Adrenal gland (tissue), 12 donors: ENCODE results near the gene GRIN3B. TPM values are rescaled to one million over a fixed set of nuclear protein-coding genes. Genes with fewer than 3 reads are reported as not detected.

ENCODE experiments used
- DNase-seq, 7 donors: peaks; one replicate each; pipeline ENCODE4 v3.0.0-alpha.2; 2019 to 2020
- H3K27ac ChIP-seq, 5 donors: fragments of 200-600 bp; sonication (generic) in 4 of 5; 1 replicate in 3 of 5; 2 replicates in 2 of 5; pipeline versions ENCODE4 v1.5.1 to v1.8.0; 2016 to 2020; ENCODE audit warnings: mild to moderate bottlenecking in 1 of 5
- H3K27me3 ChIP-seq: fragments of 200-600 bp; 2 replicates; pipeline ENCODE4 v1.8.0; 2021
- H3K36me3 ChIP-seq, 2 donors: fragments of 200-600 bp; replicated peaks in 1 of 2; 1 replicate in 1 of 2; 2 replicates in 1 of 2; pipeline versions ENCODE4 v1.5.1 to v1.8.0; 2018 to 2022
- H3K4me1 ChIP-seq, 2 donors: fragments of 200-600 bp; replicated peaks in 1 of 2; 1 replicate in 1 of 2; 2 replicates in 1 of 2; pipeline versions ENCODE4 v1.5.1 to v1.8.0; 2018 to 2021
- H3K4me3 ChIP-seq, 4 donors: fragments of 200-600 bp; sonication (generic) in 3 of 4; one replicate each; pipeline ENCODE4 v1.5.1; 2016 to 2018
- H3K9me3 ChIP-seq, 3 donors: fragments of 200-600 bp; sonication (generic) in 1 of 3; replicated peaks in 1 of 3; 1 replicate in 2 of 3; 2 replicates in 1 of 3; pipeline versions ENCODE4 v1.5.1 to v1.8.0; 2016 to 2021
- POLR2A ChIP-seq, 2 donors: fragments of 450-650 bp; IDR thresholded peaks; one replicate each; pipeline ENCODE4 v1.6.1; 2017; ENCODE audit warnings: antibody characterized with exemption in 2 of 2, mild to moderate bottlenecking in 2 of 2, moderate library complexity in 1 of 2
- WGBS, 4 donors: extraction: QIAGEN DNeasy Blood & Tissue Kit in 2 of 4; methylation state at CpG; one replicate each; pipeline versions ENCODE4 v1.1.5 to v1.1.7; 2013 to 2017; 5-methylcytosine and 5-hydroxymethylcytosine counted together
- intact Hi-C, 2 donors: fragments of 100-400 bp; cut with DNase I; formaldehyde crosslinking; loops; one replicate each; pipeline versions ENCODE4 v1.14.1 to v1.15.0; 2022 to 2023
- polyA plus RNA-seq, 3 donors: library from polyadenylated mRNA; stranded (reverse); fragments of 200-250 nt in 2 of 3; fragments of 350-450 nt in 1 of 3; fragmentation: Illumina TruSeq in 1 of 3; extraction: RNeasy Lipid Tissue Mini Kit (QIAGEN cat#74804) in 1 of 3; gene quantifications; one replicate each; pipeline ENCODE4 v1.2.3, GENCODE V29; 2013 to 2014
- total RNA-seq, 9 donors: library from RNA; depleted of rRNA in 4 of 9; stranded (reverse); fragments of >200 nt in 4 of 9; fragments of 120-200 nt in 1 of 9; fragmentation: NEBNext Ultra II Directional in 1 of 9; extraction: Animal tissue kit (Norgen Biotek cat#: 25700) in 1 of 9; gene quantifications; one replicate each; pipeline versions ENCODE4 v1.1.0 to v1.2.4, GENCODE V29; 2013 to 2023
- TF ChIP-seq, protein P1 (sequence below), 6 experiments: fragments of 450-650 bp in 4 of 6; fragments of 200-600 bp in 2 of 6; sonication (generic) in 1 of 6; IDR thresholded peaks; 1 replicate in 5 of 6; 2 replicates in 1 of 6; pipeline versions ENCODE4 v1.5.1 to v1.8.0; 2016 to 2021; ENCODE audit warnings: antibody characterized with exemption in 6 of 6, mild to moderate bottlenecking in 2 of 6, moderate library complexity in 1 of 6
- donor health status: healthy with polysubstance abuse.
- donor health status: Bipolar disorder and iron deficiency.
- donor health status: DM: yes; HTN: yes; CAD: no.
- donor health status: DM: no; HTN: no; CAD: no.
- donor health status: DM: no; HTN: no; CAD: no.
- donor health status: DM: yes; HTN: yes; CAD: no.

GRIN3B gene
- total and polyA plus RNA-seq, 12 donors: 0.08 to 0.24 (median 0.16) TPM; not detected in 8

- 73 to 96% (median 94%) methylated on average over 6 to 36 of the region's 36 CpGs for WGBS, 4 donors
- intact Hi-C loops: no loop called here
- DNase-seq: no peak
- Histone ChIP-seq H3K27ac (no peak overlapping the region), H3K4me1 (peaks cover 5 to 15% of the 10 kb centered on the region in 2 donors), H3K27me3 (no peaks in the 10 kb centered on the region), H3K9me3 (no peaks in the 10 kb centered on the region), H3K36me3 (peaks cover 0 to 48% of the 10 kb centered on the region in 2 donors), H3K4me3 (no peak overlapping the region)
- no peak for TF ChIP-seq POLR2A (IDR thresholded peaks at IDR 0.05)
- TF ChIP-seq, protein P1, sequence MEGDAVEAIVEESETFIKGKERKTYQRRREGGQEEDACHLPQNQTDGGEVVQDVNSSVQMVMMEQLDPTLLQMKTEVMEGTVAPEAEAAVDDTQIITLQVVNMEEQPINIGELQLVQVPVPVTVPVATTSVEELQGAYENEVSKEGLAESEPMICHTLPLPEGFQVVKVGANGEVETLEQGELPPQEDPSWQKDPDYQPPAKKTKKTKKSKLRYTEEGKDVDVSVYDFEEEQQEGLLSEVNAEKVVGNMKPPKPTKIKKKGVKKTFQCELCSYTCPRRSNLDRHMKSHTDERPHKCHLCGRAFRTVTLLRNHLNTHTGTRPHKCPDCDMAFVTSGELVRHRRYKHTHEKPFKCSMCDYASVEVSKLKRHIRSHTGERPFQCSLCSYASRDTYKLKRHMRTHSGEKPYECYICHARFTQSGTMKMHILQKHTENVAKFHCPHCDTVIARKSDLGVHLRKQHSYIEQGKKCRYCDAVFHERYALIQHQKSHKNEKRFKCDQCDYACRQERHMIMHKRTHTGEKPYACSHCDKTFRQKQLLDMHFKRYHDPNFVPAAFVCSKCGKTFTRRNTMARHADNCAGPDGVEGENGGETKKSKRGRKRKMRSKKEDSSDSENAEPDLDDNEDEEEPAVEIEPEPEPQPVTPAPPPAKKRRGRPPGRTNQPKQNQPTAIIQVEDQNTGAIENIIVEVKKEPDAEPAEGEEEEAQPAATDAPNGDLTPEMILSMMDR (IDR thresholded peaks at IDR 0.05): no peak
These were observed 11.7 kb downstream of the GRIN3B start for GRCh38 chr19:1011831-1012333.

DNA sequence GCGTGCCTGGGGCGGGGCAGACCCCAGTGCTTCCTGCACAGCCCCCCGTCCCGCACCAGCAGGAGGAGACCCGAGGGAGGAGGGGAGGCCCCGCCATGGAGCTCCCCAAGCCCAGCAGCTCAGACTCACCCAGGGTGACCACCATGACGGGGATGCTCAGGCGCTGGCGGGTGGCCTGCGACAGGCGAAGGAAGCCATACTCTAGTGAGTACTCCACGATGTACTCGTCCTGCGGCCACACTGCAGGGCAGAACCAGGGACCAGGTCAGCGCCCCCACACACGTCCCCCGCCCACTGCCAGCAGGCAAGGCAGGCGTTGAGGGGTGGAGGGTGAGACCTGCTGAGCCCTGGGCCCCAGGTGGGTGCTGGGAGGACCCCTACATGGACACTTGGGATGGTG lies 12.1 kb downstream of the GRIN3B start:
- intact Hi-C loops: no loop called here
- H3K9me3 ChIP-seq: no peaks in the 10 kb centered on the region
- H3K27ac ChIP-seq: no peak overlapping the region
- H3K27me3 ChIP-seq: no peaks in the 10 kb centered on the region
- H3K4me1 ChIP-seq: peaks cover 9 to 20% of the 10 kb centered on the region in 2 donors
- WGBS, 4 donors: 90 to 97% (median 94%) methylated on average over 6 to 18 of the region's 18 CpGs
- H3K36me3 ChIP-seq: peaks cover 0 to 48% of the 10 kb centered on the region in 2 donors
- no peak for DNase-seq
- TF ChIP-seq POLR2A (IDR thresholded peaks at IDR 0.05): no peak
- TF ChIP-seq, protein P1 (IDR thresholded peaks at IDR 0.05): no peak
- H3K4me3 ChIP-seq: no peak overlapping the region

- H3K27me3 ChIP-seq: no peaks in the 10 kb centered on the region
- H3K9me3 ChIP-seq: no peaks in the 10 kb centered on the region
- TF ChIP-seq, protein P1 (IDR thresholded peaks at IDR 0.05): no peak
- no peak for TF ChIP-seq POLR2A (IDR thresholded peaks at IDR 0.05)
- H3K4me1 ChIP-seq: peaks cover 17 to 29% of the 10 kb centered on the region in 2 donors
- H3K36me3 ChIP-seq: peaks cover 0 to 48% of the 10 kb centered on the region in 2 donors
- DNase-seq: no peak
- 90 to 100% (median 93%) methylated on average over 1 to 10 of the region's 10 CpGs for WGBS, 4 donors
- no peak overlapping the region for H3K27ac ChIP-seq
- intact Hi-C loops: no loop called here
- H3K4me3 ChIP-seq: no peak overlapping the region
These were observed 13.0 kb downstream of the GRIN3B start for GRCh38 chr19:1013218-1013617.

DNA sequence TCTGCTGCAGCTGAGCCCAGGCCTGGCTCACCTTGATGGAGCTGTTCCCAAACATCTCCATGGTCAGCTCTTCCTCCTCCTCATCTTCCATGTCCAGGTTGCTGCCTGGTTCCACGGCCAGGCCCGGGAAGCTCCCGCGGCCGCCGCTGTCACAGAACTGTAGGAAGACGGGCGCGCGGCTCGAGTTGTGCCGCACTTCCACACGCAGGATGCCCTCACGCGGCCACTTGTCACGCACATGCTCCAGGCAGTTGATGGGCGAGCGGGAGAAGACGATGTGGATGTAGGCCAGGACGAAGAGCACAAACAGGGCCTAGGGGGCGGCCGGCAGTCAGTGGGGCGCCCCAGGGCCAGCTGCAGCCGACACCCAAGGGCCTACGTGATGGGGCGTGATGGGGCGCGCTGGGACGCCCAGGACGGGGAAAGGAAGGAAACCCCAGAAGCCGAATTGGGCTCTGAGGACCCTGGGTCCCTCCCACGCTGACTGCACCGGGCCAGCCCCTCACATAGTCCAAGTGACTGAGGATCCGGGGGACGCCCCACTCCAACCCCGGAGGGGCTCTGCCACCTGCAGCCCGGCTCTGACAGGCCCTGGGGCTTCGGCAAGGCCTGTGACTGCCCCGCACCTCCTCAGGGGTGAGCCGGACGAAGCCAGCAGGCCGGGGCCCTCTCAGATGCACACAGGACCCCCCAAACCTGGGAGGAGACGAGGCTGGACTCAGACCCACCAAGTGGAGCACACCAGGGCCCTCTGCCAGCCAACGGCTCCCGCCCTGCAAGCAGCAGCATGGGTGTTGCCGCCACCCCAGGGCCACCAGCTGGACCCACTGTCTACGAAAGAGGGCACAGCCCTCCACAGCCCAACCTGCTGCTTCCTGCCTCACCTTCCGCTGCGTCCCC lies 14.2 kb downstream of the GRIN3B start:
- H3K27ac ChIP-seq: no peak overlapping the region
- H3K4me1 ChIP-seq: peaks cover 23 to 41% of the 10 kb centered on the region in 2 donors
- intact Hi-C loops: no loop called here
- peaks cover 0 to 48% of the 10 kb centered on the region in 2 donors for H3K36me3 ChIP-seq
- no peak overlapping the region for H3K4me3 ChIP-seq
- H3K9me3 ChIP-seq: no peaks in the 10 kb centered on the region
- 93 to 96% (median 94%) methylated on average over 29 to 49 of the region's 49 CpGs for WGBS, 4 donors
- no peak for TF ChIP-seq POLR2A (IDR thresholded peaks at IDR 0.05)
- no peak for DNase-seq
- H3K27me3 ChIP-seq: no peaks in the 10 kb centered on the region
